ENCODE results near the gene C20orf202.

DNA sequence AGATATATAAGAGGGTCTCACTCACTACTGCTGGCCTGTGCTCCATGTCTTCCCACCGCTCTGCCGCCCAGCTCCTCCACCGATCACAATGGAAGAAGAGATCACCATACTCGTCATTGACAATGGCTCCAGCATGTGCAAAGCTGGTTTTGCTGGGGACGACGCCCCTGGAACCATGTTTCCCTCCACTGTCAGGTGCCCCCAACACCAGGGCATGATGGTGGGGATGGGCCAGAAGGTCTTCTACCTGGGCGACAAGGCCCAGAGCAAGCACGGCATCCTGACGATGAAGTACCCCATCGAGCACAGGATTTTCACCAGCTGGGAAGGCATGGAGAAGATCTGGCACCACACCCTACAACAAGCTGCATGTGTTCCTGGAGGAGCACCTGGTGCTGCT, 42.8 kb upstream of the C20orf202 start:
- TF ChIP-seq, protein P1, sequence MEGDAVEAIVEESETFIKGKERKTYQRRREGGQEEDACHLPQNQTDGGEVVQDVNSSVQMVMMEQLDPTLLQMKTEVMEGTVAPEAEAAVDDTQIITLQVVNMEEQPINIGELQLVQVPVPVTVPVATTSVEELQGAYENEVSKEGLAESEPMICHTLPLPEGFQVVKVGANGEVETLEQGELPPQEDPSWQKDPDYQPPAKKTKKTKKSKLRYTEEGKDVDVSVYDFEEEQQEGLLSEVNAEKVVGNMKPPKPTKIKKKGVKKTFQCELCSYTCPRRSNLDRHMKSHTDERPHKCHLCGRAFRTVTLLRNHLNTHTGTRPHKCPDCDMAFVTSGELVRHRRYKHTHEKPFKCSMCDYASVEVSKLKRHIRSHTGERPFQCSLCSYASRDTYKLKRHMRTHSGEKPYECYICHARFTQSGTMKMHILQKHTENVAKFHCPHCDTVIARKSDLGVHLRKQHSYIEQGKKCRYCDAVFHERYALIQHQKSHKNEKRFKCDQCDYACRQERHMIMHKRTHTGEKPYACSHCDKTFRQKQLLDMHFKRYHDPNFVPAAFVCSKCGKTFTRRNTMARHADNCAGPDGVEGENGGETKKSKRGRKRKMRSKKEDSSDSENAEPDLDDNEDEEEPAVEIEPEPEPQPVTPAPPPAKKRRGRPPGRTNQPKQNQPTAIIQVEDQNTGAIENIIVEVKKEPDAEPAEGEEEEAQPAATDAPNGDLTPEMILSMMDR (IDR thresholded peaks at IDR 0.05; ENCODE audit: insufficient read depth, low read length, poor library complexity, severe bottlenecking), result no peak
- no peak for TF ChIP-seq EZH2phosphoT487 (conservative IDR thresholded peaks at IDR 0.05; ENCODE audit: low read length)
